IPS-20b (cell line): ENCODE measurements around the gene CCL1.

Experiments used
- H3K27ac ChIP-seq: one replicate; pipeline ENCODE4 v1.5.1; 2013; ENCODE audit warnings: low read length
- H3K27me3 ChIP-seq: 2 replicates; pipeline ENCODE4 v1.6.1; 2013; ENCODE audit warnings: mild to moderate bottlenecking, low read length, inconsistent platforms; ENCODE audit not compliant: insufficient read depth
- H3K36me3 ChIP-seq: 2 replicates; pipeline ENCODE4 v1.6.1; 2013; ENCODE audit warnings: low read depth, mild to moderate bottlenecking, inconsistent platforms, low read length, moderate library complexity; ENCODE audit not compliant: insufficient read depth
- H3K4me1 ChIP-seq: 2 replicates; pipeline ENCODE4 v1.6.1; 2013; ENCODE audit warnings: mild to moderate bottlenecking, control low read depth, inconsistent platforms, low read length, moderate library complexity; ENCODE audit not compliant: insufficient read depth
- H3K4me3 ChIP-seq: 2 replicates; pipeline ENCODE4 v1.5.1; 2013; ENCODE audit warnings: mild to moderate bottlenecking, low read length, inconsistent platforms
- H3K9ac ChIP-seq: 2 replicates; pipeline ENCODE4 v1.6.1; 2013; ENCODE audit warnings: low read depth, mild to moderate bottlenecking, inconsistent platforms, low read length, moderate library complexity
- H3K9me3 ChIP-seq: 2 replicates; pipeline ENCODE4 v1.6.1; 2013; ENCODE audit warnings: mild to moderate bottlenecking, low read depth, low read length, inconsistent platforms; ENCODE audit not compliant: insufficient read depth

CCL1 gene

GRCh38 chr17:34363183-34363661, at the start of gene CCL1:
CCL1 (minus strand) TSS chr17:34363233; CDS start chr17:34363161, 72 bp downstream.
- H3K27me3 ChIP-seq = no peaks in the 10 kb centered on the region
- no peaks in the 10 kb centered on the region for H3K36me3 ChIP-seq
- no peak within 1 kb of the TSS for H3K9ac ChIP-seq
- no peak within 1 kb of the TSS for H3K4me3 ChIP-seq
- no peaks in the 10 kb centered on the region for H3K4me1 ChIP-seq
- H3K27ac ChIP-seq = no peak within 1 kb of the TSS
- no peaks in the 10 kb centered on the region for H3K9me3 ChIP-seq

GRCh38 chr17:34412534-34412933, 49.5 kb upstream of the CCL1 start:
- H3K27ac ChIP-seq = no peak overlapping the region
- H3K36me3 ChIP-seq = no peaks in the 10 kb centered on the region
- H3K27me3 ChIP-seq = peaks cover 47% of the 10 kb centered on the region
- no peak overlapping the region for H3K9ac ChIP-seq
- H3K9me3 ChIP-seq = no peaks in the 10 kb centered on the region
- peaks cover 22% of the 10 kb centered on the region for H3K4me1 ChIP-seq
- no peak overlapping the region for H3K4me3 ChIP-seq

GRCh38 chr17:34411646-34412421, 48.8 kb upstream of the CCL1 start:
- no peak overlapping the region for H3K4me3 ChIP-seq
- H3K4me1 ChIP-seq = peaks cover 22% of the 10 kb centered on the region
- H3K27me3 ChIP-seq = peaks cover 49% of the 10 kb centered on the region
- no peaks in the 10 kb centered on the region for H3K36me3 ChIP-seq
- H3K9me3 ChIP-seq = no peaks in the 10 kb centered on the region
- H3K9ac ChIP-seq = no peak overlapping the region
- H3K27ac ChIP-seq = no peak overlapping the region

GRCh38 chr17:34409352-34409751, 46.3 kb upstream of the CCL1 start:
- Histone ChIP-seq H3K4me3 (no peak overlapping the region), H3K4me1 (peaks cover 14% of the 10 kb centered on the region; the same call in 1 of the 2 replicates), H3K27ac (no peak overlapping the region), H3K9me3 (no peaks in the 10 kb centered on the region), H3K9ac (no peak overlapping the region), H3K27me3 (peaks cover 42% of the 10 kb centered on the region), H3K36me3 (no peaks in the 10 kb centered on the region)

GRCh38 chr17:34408439-34408838, 45.4 kb upstream of the CCL1 start:
- Histone ChIP-seq H3K4me1 (peaks cover 7% of the 10 kb centered on the region; the same call in 1 of the 2 replicates), H3K36me3 (no peaks in the 10 kb centered on the region), H3K27me3 (peaks cover 42% of the 10 kb centered on the region), H3K9ac (no peak overlapping the region), H3K27ac (no peak overlapping the region), H3K4me3 (no peak overlapping the region), H3K9me3 (no peaks in the 10 kb centered on the region)

GRCh38 chr17:34406226-34406625, 43.2 kb upstream of the CCL1 start:
- Histone ChIP-seq H3K36me3 (no peaks in the 10 kb centered on the region), H3K27ac (no peak overlapping the region), H3K27me3 (peaks cover 31% of the 10 kb centered on the region), H3K9ac (no peak overlapping the region), H3K9me3 (no peaks in the 10 kb centered on the region), H3K4me3 (no peak overlapping the region), H3K4me1 (peaks cover 7% of the 10 kb centered on the region; the same call in 1 of the 2 replicates)

GRCh38 chr17:34403006-34403405, 40.0 kb upstream of the CCL1 start:
- no peak overlapping the region for H3K9ac ChIP-seq
- peaks cover 7% of the 10 kb centered on the region for H3K27me3 ChIP-seq
- no peak overlapping the region for H3K4me3 ChIP-seq

GRCh38 chr17:34401165-34401564, 38.1 kb upstream of the CCL1 start:
- H3K9me3 ChIP-seq = no peaks in the 10 kb centered on the region
- H3K27me3 ChIP-seq = no peaks in the 10 kb centered on the region; the same call in 1 of the 2 replicates
- no peak overlapping the region for H3K4me3 ChIP-seq
- no peaks in the 10 kb centered on the region for H3K4me1 ChIP-seq
- no peak overlapping the region for H3K9ac ChIP-seq
- no peak overlapping the region for H3K27ac ChIP-seq
- H3K36me3 ChIP-seq = no peaks in the 10 kb centered on the region

More at GRCh38 chr17:34403006-34403405, 40.0 kb upstream of the CCL1 start:
- H3K4me1 ChIP-seq = no peaks in the 10 kb centered on the region
- H3K36me3 ChIP-seq = no peaks in the 10 kb centered on the region
- no peak overlapping the region for H3K27ac ChIP-seq
- H3K9me3 ChIP-seq = no peaks in the 10 kb centered on the region

- H3K9me3 ChIP-seq = no peaks in the 10 kb centered on the region
Observed at GRCh38 chr17:34400301-34400931, 37.4 kb upstream of the CCL1 start.

GRCh38 chr17:34399725-34400124, 36.7 kb upstream of the CCL1 start:
- Histone ChIP-seq H3K9me3 (no peaks in the 10 kb centered on the region), H3K36me3 (no peaks in the 10 kb centered on the region), H3K9ac (no peak overlapping the region), H3K27me3 (no peaks in the 10 kb centered on the region; the same call in 1 of the 2 replicates), H3K4me1 (no peaks in the 10 kb centered on the region), H3K4me3 (no peak overlapping the region), H3K27ac (no peak overlapping the region)

More at GRCh38 chr17:34400301-34400931, 37.4 kb upstream of the CCL1 start:
- Histone ChIP-seq H3K27ac (no peak overlapping the region), H3K27me3 (no peaks in the 10 kb centered on the region; the same call in 1 of the 2 replicates), H3K4me3 (no peak overlapping the region), H3K4me1 (no peaks in the 10 kb centered on the region), H3K9ac (no peak overlapping the region), H3K36me3 (no peaks in the 10 kb centered on the region)

GRCh38 chr17:34398990-34399389, 36.0 kb upstream of the CCL1 start:
- Histone ChIP-seq H3K27me3 (no peaks in the 10 kb centered on the region; the same call in 1 of the 2 replicates), H3K27ac (no peak overlapping the region), H3K36me3 (no peaks in the 10 kb centered on the region), H3K4me1 (no peaks in the 10 kb centered on the region), H3K9ac (no peak overlapping the region), H3K4me3 (no peak overlapping the region), H3K9me3 (no peaks in the 10 kb centered on the region)

- H3K4me3 ChIP-seq = no peak overlapping the region
- no peak overlapping the region for H3K9ac ChIP-seq
- H3K9me3 ChIP-seq = no peaks in the 10 kb centered on the region
- no peaks in the 10 kb centered on the region for H3K4me1 ChIP-seq
- no peaks in the 10 kb centered on the region for H3K36me3 ChIP-seq
- H3K27ac ChIP-seq = no peak overlapping the region
- no peaks in the 10 kb centered on the region; the same call in 1 of the 2 replicates for H3K27me3 ChIP-seq
Observed at GRCh38 chr17:34397265-34397664, 34.2 kb upstream of the CCL1 start.
